ENCODE results near the gene MICALL1. TPM values are rescaled to one million over a fixed set of nuclear protein-coding genes. Genes with fewer than 3 reads are reported as not detected.
A peak's percentile ranks its signal among the peaks of the same experiment; 100 is the strongest.

The MICALL1 gene
- total and polyA plus RNA-seq, 2 of the 13 experiments (the other 11 are each of a cell fraction or from before 2014, with no cell fraction given) = 7.6 to 10.6 TPM

- TF ChIP-seq, protein P1, sequence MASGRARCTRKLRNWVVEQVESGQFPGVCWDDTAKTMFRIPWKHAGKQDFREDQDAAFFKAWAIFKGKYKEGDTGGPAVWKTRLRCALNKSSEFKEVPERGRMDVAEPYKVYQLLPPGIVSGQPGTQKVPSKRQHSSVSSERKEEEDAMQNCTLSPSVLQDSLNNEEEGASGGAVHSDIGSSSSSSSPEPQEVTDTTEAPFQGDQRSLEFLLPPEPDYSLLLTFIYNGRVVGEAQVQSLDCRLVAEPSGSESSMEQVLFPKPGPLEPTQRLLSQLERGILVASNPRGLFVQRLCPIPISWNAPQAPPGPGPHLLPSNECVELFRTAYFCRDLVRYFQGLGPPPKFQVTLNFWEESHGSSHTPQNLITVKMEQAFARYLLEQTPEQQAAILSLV (CRISPR knock-in tag; IDR thresholded peaks at IDR 0.05; ENCODE audit: borderline replicate concordance) = peak; percentile 82; the same call in 1 of the 2 replicates
- TF ChIP-seq TOPORS (CRISPR knock-in tag; IDR thresholded peaks at IDR 0.05) = no peak
- TF ChIP-seq, protein P2, sequence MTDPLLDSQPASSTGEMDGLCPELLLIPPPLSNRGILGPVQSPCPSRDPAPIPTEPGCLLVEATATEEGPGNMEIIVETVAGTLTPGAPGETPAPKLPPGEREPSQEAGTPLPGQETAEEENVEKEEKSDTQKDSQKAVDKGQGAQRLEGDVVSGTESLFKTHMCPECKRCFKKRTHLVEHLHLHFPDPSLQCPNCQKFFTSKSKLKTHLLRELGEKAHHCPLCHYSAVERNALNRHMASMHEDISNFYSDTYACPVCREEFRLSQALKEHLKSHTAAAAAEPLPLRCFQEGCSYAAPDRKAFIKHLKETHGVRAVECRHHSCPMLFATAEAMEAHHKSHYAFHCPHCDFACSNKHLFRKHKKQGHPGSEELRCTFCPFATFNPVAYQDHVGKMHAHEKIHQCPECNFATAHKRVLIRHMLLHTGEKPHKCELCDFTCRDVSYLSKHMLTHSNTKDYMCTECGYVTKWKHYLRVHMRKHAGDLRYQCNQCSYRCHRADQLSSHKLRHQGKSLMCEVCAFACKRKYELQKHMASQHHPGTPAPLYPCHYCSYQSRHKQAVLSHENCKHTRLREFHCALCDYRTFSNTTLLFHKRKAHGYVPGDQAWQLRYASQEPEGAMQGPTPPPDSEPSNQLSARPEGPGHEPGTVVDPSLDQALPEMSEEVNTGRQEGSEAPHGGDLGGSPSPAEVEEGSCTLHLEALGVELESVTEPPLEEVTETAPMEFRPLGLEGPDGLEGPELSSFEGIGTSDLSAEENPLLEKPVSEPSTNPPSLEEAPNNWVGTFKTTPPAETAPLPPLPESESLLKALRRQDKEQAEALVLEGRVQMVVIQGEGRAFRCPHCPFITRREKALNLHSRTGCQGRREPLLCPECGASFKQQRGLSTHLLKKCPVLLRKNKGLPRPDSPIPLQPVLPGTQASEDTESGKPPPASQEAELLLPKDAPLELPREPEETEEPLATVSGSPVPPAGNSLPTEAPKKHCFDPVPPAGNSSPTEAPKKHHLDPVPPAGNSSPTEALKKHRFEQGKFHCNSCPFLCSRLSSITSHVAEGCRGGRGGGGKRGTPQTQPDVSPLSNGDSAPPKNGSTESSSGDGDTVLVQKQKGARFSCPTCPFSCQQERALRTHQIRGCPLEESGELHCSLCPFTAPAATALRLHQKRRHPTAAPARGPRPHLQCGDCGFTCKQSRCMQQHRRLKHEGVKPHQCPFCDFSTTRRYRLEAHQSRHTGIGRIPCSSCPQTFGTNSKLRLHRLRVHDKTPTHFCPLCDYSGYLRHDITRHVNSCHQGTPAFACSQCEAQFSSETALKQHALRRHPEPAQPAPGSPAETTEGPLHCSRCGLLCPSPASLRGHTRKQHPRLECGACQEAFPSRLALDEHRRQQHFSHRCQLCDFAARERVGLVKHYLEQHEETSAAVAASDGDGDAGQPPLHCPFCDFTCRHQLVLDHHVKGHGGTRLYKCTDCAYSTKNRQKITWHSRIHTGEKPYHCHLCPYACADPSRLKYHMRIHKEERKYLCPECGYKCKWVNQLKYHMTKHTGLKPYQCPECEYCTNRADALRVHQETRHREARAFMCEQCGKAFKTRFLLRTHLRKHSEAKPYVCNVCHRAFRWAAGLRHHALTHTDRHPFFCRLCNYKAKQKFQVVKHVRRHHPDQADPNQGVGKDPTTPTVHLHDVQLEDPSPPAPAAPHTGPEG (CRISPR knock-in tag; IDR thresholded peaks at IDR 0.05) = no peak
- peak; percentile 89; the same call in 1 of the 2 replicates for TF ChIP-seq ZNF713 (CRISPR knock-in tag; IDR thresholded peaks at IDR 0.05)
- TF ChIP-seq ZSCAN22 (CRISPR knock-in tag; IDR thresholded peaks at IDR 0.05) = no peak
- no peak for TF ChIP-seq POLR2A (IDR thresholded peaks at IDR 0.05; ENCODE audit: insufficient read depth in 1 of 2, low read depth in 2 of 2, low read length in 2 of 2)
- TF ChIP-seq BRCA1 (CRISPR knock-in tag; IDR thresholded peaks at IDR 0.05) = no peak
- TF ChIP-seq ATF4 (CRISPR knock-in tag; IDR thresholded peaks at IDR 0.05) = no peak
- TF ChIP-seq, protein P3, sequence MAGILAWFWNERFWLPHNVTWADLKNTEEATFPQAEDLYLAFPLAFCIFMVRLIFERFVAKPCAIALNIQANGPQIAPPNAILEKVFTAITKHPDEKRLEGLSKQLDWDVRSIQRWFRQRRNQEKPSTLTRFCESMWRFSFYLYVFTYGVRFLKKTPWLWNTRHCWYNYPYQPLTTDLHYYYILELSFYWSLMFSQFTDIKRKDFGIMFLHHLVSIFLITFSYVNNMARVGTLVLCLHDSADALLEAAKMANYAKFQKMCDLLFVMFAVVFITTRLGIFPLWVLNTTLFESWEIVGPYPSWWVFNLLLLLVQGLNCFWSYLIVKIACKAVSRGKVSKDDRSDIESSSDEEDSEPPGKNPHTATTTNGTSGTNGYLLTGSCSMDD (CRISPR knock-in tag; IDR thresholded peaks at IDR 0.05) = no peak
- TF ChIP-seq CREB1 (IDR thresholded peaks at IDR 0.05) = no peak
- no peak for TF ChIP-seq CREB1 (CRISPR knock-in tag; IDR thresholded peaks at IDR 0.05)
- no peak for TF ChIP-seq RNF2 (conservative IDR thresholded peaks at IDR 0.05; ENCODE audit: low read depth)
- no peak for TF ChIP-seq MBD4 (IDR thresholded peaks at IDR 0.05; ENCODE audit: borderline replicate concordance, low read length)
- no peak for TF ChIP-seq HMGA1 (CRISPR knock-in tag; conservative IDR thresholded peaks at IDR 0.05)
- TF ChIP-seq, protein P4, sequence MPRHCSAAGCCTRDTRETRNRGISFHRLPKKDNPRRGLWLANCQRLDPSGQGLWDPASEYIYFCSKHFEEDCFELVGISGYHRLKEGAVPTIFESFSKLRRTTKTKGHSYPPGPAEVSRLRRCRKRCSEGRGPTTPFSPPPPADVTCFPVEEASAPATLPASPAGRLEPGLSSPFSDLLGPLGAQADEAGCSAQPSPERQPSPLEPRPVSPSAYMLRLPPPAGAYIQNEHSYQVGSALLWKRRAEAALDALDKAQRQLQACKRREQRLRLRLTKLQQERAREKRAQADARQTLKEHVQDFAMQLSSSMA (CRISPR knock-in tag; IDR thresholded peaks at IDR 0.05) = 0 out of 2 replicates have a peak, but pooled peaks have one; percentile 56
- TF ChIP-seq, protein P5, sequence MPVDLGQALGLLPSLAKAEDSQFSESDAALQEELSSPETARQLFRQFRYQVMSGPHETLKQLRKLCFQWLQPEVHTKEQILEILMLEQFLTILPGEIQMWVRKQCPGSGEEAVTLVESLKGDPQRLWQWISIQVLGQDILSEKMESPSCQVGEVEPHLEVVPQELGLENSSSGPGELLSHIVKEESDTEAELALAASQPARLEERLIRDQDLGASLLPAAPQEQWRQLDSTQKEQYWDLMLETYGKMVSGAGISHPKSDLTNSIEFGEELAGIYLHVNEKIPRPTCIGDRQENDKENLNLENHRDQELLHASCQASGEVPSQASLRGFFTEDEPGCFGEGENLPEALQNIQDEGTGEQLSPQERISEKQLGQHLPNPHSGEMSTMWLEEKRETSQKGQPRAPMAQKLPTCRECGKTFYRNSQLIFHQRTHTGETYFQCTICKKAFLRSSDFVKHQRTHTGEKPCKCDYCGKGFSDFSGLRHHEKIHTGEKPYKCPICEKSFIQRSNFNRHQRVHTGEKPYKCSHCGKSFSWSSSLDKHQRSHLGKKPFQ (CRISPR knock-in tag; IDR thresholded peaks at IDR 0.05; ENCODE audit: insufficient replicate concordance) = no peak
- no peak for TF ChIP-seq MAFK (conservative IDR thresholded peaks at IDR 0.05 in 1 of 2, IDR thresholded peaks at IDR 0.05 in 1 of 2; ENCODE audit: low read length in 2 of 2)
- no peak for TF ChIP-seq ZFP41 (CRISPR knock-in tag; IDR thresholded peaks at IDR 0.05; ENCODE audit: borderline replicate concordance)
- TF ChIP-seq MAFF (IDR thresholded peaks at IDR 0.05; ENCODE audit: low read depth, low read length) = no peak
These were observed 27.7 kb downstream of the MICALL1 start (continued) for GRCh38 chr22:37933711-37934376.
